CD4-positive, alpha-beta T cell treated with Interleukin-12 subunit alpha and Interleukin-12 subunit beta, for 1 hour (primary cell): ENCODE measurements around the gene CLEC18B.
"Not testable (repeated sequence)": the region's sequence is repeated elsewhere in the genome, so short reads cannot be mapped to it uniquely, and the experiment has no call there.

Experiments
- DNase-seq: peaks from one replicate; pipeline ENCODE4 v3.0.0-alpha.2; 2020

The CLEC18B gene

DNA sequence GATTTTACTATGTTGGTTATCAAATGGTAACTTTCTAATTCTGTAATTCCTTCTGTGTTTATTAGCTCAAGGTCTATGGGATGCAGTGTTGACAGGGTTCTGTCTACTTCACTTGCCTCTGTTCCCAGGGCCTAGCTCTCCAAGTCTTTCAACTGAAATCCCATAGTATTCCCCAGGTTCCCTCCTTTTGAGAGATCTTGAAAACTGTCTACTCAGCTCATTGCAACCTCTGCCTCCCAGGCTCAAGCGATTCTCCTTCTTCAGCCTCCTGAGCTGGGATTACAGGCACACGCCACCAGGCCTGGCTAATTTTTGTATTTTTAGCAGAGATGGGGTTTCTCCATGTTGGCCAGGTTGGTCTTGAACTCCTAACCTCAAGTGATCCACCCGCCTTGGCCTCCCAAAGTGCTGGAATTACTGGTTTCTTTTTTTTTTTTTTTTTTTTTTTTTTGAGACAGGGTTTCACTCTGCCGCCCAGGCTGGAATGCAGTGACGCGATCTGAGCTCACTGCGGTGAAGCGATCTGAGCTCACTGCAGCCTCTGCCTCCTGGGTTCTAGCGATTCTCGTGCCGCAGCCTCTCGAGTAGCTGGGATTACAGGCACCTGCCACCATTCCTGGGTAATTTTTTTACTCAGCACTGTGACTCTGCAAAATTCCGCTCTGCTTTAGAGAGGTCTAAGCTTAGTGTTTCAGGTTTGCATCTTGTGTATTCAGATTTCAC is 22.5 kb upstream of the CLEC18B start:
- not testable (repeated sequence) for DNase-seq

DNA sequence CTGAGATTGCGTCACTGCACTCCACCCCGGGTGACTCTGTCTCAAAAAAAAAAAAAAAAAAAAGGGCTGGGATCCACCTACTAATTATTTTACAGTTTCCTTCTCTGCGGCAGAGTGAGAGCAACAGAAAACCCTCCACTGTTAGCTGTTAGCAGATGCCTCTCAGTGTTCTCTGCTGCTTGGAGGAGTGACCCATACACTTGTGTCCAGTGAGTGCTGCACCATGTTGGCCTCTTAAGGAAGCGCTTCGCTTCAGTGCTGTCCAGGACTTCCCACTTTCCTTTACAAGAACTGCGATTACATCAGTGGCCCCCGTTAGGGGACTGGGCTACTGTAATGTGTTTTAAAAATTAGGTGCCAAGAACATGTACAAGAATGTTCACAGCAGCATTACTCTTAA is 18.4 kb upstream of the CLEC18B start:
- DNase-seq, result no peak

DNA sequence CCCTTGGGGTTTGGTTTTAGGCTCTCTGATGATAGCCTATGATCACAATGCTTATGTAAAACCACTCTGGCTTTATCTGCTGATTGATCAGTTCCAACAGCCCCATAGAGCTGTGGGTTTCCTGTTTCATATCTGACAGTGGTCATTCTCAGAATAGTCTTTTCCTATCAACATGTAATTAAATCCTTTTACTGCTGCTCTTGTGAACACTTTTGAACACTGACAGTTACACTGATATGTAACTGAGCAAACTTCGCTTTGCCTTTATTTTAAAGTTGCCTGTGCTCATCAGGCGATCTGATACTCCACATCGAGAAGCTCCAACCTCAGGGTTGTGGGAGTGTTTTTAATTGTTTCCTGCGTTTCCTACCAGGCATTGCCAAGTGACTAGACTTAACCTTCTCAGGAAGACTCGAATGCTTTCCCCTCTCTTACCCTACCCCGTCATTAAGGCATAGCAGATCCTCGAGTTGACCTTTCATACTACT is 17.3 kb upstream of the CLEC18B start:
- peak; percentile 30 for DNase-seq

DNA sequence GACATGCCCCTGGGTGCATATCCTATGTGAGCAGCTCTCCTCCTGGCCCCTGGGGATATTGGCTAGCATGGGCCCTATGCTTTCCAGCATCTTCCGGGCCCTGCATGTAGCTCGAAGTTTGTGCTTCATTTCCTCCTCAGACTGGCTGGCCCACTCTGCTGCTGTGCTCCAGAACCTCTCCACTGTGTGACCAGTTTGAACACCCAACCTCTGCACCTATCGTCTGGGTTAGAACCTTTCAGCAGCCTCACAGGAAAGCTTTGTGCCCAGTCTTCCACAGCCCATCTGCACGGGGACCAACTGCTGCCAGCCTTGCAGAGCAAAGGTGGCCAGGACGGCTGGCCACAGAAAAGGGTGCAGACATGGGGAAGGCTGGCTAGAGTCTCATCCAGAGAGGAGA is 10.2 kb upstream of the CLEC18B start:
- DNase-seq, result no peak

DNA sequence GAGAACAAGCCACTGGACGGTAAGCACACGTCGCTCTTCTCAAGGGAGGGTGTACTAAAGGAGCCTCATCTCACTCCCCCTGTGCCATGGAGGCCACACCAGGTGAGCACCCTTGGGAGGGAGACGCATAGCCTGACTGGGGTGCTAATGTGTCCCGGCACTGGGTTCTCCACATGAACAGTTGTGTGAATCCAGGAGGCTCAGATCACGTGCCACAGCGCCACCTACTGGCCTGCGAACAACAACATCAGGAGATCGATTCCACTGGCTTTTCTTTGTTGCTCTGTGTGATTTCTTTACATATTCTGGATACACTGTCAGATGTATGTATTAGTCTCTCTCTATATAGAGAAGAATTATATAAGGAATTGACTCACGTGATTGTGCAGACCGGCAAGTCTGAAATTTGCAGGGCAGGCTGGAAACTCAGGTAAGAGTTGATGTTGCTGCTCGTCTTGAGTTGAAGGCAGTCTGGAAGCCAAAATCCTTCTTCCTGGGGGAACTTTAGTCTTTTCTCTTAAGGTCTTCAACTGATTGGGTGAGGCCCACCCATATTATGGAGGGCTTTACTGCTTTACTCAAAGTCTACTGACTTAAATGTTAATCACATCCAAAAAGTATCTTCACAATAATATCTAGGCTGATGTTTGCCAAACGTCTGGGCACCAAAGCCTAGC is 8.9 kb upstream of the CLEC18B start:
- peak; percentile 54 for DNase-seq

DNA sequence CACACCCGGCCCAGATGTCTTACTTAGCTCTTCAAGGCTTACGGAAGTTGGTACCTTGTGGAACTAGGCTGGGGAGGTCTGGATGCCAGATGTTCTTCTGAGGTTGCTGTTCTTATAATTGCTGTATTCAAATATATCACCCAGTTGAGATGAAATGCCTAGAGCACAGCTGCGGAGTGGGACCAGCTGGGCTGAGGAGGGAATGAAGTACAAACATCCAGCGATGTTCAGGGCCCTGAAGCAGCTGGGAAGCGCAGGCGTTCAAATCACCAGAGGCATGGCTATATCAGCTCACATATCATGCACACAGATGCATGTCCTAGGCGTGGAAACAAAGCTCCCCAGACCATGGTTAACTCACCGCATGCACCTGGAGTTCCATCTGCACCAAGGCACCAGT is 7.2 kb upstream of the CLEC18B start:
- DNase-seq, result not testable (repeated sequence)

DNA sequence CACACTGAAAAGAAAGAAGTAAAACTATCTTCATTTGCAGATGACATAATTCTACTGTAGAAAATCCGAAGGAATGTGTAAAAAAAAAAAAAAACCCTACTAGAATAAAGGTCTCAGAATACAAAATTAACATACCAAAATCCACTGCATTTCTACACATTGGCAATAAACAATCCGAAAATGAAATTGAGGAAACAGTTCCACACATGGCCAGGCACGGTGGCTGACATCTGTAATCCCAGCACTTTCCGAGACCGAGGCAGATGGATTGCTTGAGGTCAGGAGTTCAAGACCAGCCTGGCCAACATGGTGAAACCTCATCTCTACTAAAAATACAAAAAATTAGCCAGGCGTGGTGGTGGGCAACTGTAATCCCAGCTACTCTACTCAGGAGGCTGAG is 4.5 kb upstream of the CLEC18B start:
- not testable (repeated sequence) for DNase-seq

DNA sequence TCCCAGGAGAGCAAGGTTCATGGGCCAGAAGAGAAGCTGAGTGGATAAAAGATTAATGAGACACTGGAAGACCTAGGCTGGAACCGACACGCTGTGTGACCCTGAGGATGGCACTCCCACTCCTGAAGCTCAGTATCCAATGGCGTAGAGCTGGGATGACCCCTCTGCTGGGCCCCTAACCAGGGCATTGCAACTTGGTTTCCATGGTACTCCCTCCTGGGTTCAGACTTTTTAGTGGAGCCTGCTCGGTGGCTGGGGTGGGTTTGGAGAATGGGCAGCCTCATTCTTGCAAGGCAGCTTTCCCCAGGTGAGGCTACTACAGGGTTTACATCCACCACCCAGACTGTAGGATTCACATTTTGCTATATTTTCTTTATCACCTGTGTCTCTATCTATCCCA is 2.4 kb upstream of the CLEC18B start:
- not testable (repeated sequence) for DNase-seq

DNA sequence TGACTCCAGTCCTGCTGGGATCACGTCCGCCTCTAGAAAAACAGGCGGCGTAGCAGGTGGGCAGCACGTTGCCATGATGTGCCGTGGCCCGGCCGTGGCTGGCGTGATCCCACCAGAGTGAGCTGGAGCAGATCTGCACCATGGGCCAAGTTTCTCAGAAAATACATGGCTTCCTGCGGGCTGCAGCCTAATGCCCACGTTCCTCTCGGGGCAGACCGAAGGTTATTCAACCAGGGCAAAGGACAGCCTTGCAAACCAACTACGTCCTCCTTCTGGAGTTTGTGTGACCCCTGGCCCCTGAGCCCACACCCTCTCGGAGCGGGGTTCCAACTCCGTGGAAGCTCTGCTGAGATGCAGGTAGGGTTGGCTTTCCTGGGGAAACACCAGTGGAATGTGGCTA is 808 bp upstream of the CLEC18B start:
- not testable (repeated sequence) for DNase-seq

DNA sequence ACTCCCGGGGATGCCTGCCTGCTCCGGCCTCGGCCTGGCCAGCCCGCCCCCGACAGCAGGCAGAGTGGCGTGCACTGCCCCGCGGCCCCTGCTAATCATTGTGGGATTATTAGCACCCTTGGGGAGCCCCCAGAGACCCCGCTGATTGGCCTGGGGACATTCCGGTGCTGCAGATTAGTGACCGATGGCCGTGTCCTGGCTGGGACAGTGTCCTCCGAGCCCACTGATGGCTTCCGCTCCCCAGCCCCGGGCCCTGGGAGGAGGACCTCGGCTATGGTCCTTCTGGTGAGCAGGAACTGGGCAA is 156 bp upstream of the CLEC18B start:
- DNase-seq, result not testable (repeated sequence)

DNA sequence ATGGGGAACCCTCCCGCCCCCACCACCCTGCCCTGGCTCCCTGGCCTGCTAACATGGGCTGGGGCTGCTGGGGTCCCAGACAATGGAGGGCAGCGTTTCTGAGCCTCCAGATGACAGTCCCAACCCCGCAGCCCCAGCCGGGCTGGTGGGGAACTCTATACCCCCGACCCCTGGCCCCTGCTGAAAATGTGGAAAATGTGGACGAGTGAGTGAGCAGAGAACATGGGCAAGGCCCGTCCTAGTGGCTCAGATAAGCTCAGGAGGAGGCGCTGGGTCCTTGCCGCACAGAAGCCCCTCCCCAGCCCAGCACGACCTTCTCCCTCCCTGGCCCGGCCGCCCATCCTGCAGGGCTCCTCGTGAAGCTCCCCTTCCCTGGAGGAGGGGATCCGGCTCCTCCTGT is 1.5 kb downstream of the CLEC18B start:
- DNase-seq, result not testable (repeated sequence)

DNA sequence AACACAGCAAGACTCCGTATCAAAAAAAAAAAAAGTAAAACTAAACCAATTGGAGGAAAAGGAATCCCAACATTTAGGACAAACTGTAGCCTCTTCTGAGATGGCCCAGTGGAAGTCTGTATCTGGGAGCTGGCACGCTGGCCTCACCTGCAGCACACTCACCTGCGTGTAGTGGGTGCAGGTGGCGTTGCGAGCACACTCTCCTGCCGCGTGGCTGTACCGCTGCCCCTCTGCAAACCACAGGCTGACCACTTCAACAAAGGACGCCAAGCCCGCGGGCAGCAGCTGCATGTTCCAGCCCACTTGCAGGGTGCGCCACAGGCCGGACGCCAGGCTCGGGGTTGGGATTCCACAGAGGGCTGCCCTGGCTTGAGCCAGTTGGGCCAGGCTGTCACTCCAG is 3.4 kb downstream of the CLEC18B start:
- not testable (repeated sequence) for DNase-seq

DNA sequence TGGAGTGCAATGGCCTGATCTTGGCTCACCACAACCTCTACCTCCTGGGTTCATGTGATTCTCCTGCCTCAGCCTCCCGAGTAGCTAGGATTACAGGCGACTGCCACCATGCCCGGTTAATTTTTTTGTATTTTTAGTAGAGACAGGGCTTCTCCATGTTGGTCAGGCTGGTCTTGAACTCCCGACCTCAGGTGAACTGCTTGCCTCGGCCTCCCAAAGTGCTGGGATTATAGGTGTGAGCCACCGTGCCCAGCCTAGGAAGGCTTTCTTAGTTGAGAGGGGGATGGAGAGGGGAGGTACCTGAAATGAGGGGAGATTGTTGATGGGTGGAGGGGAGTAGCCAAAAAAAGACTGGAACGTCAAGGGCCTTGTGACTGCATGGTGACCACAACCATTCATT is 7.4 kb downstream of the CLEC18B start:
- DNase-seq, result not testable (repeated sequence)

DNA sequence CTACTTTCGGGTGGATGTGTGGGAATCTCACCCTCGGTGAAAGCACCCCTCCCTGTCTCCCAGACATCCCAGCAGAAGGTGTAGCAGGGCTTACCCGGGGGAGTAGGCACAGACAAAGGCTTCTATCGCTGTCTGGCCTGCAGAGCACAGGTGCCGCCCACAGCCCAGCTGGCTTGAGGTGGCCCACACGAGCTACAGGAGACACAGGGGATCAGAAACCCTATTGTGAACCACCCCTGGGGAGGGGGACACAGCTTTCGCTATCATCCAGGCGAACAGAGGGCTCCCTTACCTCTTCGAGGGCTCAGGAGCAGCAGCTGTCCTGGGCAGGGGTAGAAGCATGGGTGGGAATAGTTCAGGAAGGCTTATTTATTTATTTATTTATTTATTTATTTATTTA is 7.8 kb downstream of the CLEC18B start:
- DNase-seq, result not testable (repeated sequence)

DNA sequence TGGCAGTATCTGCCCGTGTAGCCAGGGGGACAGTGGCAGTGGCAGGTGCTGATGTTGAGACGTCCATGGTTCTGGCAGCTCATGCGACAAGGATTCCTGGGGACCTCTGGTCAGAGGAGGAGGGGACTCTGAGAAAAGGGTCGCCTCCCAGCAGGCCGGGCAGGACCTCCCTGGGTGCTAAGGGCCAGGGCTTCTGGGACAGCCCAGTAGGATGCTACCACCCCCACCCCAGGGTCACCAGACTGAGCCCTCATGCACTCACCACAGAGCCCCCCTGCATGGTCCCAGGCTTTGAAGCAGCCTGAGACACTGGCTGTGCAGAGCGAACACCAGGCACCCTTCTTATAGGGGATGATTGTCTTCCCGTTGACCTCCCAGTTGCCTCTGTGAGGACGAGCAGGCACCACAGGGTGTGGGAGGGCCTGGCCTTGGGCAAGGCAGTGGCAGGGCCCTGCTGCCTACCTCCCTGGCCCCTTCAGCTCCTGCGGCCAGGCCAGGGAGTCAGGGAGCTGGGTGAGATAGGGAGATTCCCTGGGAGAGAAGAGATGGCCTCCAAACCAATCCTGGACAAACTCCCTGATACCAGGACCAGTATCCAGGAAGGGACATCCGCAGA is 8.4 kb downstream of the CLEC18B start:
- DNase-seq, result not testable (repeated sequence)

DNA sequence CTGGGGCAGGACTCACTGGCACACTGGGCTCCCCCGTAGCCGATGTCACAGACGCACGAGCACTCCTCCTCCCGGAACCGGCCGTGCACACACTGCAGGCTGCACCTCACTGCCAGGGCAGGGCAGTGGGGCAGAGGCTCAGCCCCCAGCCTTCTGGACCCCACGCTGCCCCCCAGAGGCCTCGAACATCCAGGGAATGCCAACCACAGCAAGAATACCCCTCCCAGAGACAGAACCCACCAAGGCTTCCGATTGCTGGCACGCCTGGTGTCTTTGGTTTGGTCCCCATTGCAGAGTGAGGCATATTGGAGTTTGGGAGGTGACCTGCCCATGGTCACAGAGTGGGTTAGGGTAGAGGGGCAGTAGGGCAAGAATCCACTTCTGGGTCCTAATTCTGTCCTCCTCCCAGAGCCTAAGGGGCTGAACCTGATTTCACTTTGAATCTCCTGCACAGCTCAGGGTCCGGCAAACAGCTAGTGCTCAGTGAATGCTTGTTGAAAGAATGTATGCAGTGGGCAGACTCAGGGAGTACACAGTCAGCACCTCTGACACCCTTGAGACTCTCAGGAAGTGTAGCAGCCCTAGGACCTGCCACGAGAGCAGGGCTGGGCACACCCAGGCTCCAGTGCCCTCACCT is 9.0 kb downstream of the CLEC18B start:
- DNase-seq, result not testable (repeated sequence)

DNA sequence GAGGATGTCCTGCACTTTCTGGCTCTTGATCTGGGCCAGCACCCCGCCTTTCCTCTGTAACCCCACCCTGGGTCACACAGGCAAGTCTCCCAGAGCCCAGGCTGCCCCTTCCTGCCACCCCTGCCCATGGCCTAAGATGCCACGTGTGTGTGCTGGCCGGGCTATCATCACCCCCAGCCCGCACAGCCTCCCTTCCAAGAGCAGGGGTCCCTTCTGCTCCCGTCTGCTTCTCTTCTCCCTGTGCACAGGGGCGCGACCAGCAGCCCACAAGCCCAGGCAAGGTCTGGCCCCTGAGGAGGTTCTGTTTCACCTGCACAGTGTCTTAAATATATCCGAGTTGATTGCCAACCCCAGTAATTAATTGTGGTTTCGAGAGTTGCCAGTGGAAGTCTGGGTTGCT is 10.3 kb downstream of the CLEC18B start:
- DNase-seq, result not testable (repeated sequence)

DNA sequence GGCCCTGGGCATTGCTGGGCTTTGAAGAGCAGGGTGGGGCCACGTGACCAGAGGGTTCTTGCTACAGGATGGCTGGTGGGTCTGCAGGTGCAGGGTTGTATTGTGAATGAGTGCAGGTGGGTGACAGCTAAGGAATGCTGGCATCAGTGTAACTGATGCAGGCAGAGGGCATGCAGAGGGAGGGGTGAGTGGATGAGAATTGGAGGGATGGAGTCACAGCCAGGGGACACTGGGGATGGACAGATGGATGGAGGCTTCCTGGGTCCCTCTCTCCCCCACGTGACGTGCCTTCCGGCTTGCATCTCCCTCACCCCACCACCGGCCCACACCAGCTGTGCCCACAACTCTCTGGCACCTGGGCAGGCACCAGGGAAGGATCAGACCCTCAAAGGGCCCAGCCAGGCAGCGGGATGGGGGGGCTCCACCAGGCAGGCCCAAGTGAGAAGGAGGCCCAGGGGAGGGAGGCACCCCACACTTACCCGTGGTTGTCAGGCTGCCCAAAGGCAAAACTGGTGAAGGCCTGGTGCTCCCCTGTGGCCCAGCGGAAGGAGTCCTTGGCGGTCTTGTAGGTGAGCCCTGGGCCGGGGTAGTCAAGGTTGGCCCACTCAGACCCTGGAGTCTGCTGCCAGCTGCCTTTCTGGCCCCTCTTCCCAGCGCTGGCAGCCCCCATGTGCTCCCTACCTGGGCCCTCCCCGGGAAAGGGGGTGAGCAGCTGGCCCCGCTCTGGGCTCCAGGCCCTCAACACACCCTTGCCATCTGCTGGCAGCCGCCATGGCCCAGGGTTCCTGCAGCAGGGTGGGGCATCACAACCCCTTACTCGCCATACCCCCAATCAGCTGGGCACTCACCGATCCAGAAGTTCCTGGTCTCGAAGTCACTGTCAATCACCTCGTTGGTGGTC is 11.0 kb downstream of the CLEC18B start:
- DNase-seq, result not testable (repeated sequence)

DNA sequence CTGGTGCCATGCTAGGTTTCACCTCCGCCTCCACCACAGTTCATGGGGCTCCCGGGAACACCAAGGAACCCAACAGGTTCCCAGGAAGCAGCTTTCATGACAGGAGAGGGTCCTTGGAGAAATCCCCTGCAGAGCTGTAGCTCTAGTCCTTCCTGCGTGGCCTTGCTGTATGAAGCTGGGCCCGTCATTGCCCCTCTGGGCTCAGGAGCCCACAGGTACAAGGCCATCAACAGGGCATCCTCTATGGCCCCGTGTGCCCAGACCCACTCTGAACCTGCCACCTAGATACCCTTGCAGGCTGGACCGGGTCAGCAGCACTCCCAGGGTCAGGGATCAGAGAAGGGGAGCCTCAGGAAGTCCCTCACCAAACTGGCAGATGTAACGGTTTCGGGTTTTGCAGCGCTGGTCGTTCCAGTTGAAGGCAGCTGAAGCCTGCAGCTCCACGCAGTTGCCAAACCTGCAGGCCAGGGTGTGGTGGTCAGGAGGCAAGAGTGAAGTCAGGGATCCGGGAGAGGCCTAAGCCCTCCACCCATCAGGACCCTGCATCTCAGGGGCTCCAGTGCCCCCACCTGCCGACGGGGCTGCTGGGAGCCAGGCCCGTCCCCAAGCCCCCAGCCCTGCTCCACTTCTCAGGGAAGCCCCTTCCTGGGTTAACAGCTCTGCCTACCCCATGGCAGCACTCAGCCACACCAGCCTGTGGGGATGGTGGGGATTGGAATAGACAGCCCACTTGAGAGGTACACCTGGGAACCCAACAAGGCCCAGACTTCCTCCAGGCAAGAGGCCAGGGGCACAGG is 11.9 kb downstream of the CLEC18B start:
- DNase-seq, result not testable (repeated sequence)

DNA sequence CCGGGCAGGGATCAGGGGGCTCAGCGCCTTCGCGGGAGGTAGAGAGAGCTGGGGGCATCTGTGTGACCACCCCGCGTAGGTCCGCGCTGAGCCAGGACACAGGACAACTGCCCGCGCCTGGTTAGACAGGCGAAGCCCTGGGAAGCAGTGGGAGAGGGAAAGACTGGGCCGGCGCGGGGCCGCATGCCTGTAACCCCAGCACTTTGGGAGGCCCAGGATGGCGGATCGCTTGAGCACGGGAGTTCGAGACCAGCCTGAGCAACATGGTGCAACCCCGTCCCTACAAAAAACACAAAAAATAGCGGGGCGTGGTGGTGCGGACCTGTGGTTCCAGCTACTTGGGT is 13.9 kb downstream of the CLEC18B start:
- not testable (repeated sequence) for DNase-seq

DNA sequence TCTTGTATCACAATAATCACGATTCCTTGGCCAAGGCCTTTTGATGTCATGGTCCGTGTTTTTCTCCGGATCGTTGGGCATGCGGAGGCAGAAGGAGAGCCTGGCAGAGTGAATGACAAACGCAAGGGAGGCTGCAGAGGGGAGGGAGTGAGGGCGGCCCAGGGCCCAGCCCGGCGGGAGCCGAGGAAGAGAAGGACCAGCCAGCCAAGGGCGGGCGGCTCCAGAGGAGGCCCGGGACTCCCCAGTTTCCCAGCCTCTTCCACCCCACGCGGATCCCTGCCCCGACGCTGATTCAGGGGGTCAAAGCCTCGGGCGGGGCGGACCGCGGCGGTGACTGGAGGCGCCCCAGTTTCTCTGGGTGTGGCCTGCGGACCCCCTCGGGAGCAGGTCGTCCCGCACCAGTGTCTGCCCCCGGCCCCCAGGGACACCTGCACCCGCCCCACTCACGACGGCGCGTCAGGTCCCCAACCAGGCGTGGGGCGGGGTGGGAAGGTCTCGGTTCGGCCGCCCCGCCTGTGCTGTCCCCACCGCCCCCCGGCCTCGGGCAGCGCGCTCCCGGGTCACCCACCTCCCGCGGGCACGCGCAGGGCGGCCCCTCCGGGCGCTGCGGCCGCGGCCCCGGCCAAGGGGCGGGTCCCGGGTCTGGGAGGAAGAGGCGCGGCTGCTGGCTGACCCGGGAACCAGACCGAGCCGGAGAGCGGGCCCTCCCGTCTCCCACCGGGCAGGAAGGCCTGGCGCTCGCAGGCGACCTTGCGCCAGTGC is 14.5 kb downstream of the CLEC18B start:
- DNase-seq, result not testable (repeated sequence)
